GM12878 (cell line): ENCODE measurements around the gene ZNF512. TPM values are rescaled to one million over a fixed set of nuclear protein-coding genes. Genes with fewer than 3 reads are reported as not detected.

Source experiments
- BACH1 ChIP-seq: fragments of 450-650 bp; IDR thresholded peaks from 2 replicates; pipeline ENCODE4 v1.6.1; 2017; ENCODE audit warnings: mild to moderate bottlenecking, borderline replicate concordance
- CBFB ChIP-seq: IDR thresholded peaks from 2 replicates; pipeline ENCODE4 v1.6.1; 2016; ENCODE audit warnings: antibody characterized with exemption, low read depth
- CBX5 ChIP-seq: sonication (generic); IDR thresholded peaks from 2 replicates; pipeline ENCODE4 v1.6.1; 2016; ENCODE audit warnings: low read depth, moderate library complexity, mild to moderate bottlenecking, inconsistent platforms
- CREB1 ChIP-seq: IDR thresholded peaks from 2 replicates; pipeline ENCODE4 v1.6.1; 2012; ENCODE audit warnings: low read depth, mild to moderate bottlenecking, inconsistent platforms
- CREM ChIP-seq: IDR thresholded peaks from 2 replicates; pipeline ENCODE4 v1.6.1; 2014; ENCODE audit warnings: antibody characterized with exemption, low read depth
- E2F8 ChIP-seq: fragments of 450-650 bp; IDR thresholded peaks from 2 replicates; pipeline ENCODE4 v1.6.1; 2018; ENCODE audit warnings: mild to moderate bottlenecking, low read depth, moderate library complexity; ENCODE audit not compliant: partially characterized antibody
- FOXM1 ChIP-seq: IDR thresholded peaks from 2 replicates; pipeline ENCODE4 v1.6.1; 2012; ENCODE audit warnings: low read depth, mild to moderate bottlenecking, inconsistent platforms, low read length, moderate library complexity
- HDGF ChIP-seq: fragments of 450-650 bp; IDR thresholded peaks from 2 replicates; pipeline ENCODE4 v1.6.1; 2016; ENCODE audit warnings: antibody characterized with exemption
- IRF5 ChIP-seq: fragments of 450-650 bp; IDR thresholded peaks from 2 replicates; pipeline ENCODE4 v1.6.1; 2017; ENCODE audit warnings: borderline replicate concordance
- LARP7 ChIP-seq: fragments of 450-650 bp; IDR thresholded peaks from 2 replicates; pipeline ENCODE4 v1.6.1; 2017; ENCODE audit warnings: mild to moderate bottlenecking
- MYC ChIP-seq: IDR thresholded peaks from 2 replicates; pipeline ENCODE4 v1.6.1; 2011; ENCODE audit warnings: mild to moderate bottlenecking, low read length, moderate library complexity, inconsistent platforms; ENCODE audit not compliant: insufficient read depth, insufficient replicate concordance, insufficient read length, severe bottlenecking
- NRF1 ChIP-seq: conservative IDR thresholded peaks from 2 replicates; pipeline ENCODE4 v1.6.1; 2011; ENCODE audit warnings: mild to moderate bottlenecking, low read depth, low read length, improper control_type of control experiment
- RFX5 ChIP-seq: IDR thresholded peaks from 2 replicates; pipeline ENCODE4 v1.6.1; 2011; ENCODE audit warnings: low read depth, low read length, improper control_type of control experiment
- SP1 ChIP-seq: IDR thresholded peaks from one replicate; pipeline ENCODE4 v1.6.1; 2011; ENCODE audit warnings: low read depth, low read length
- ZBTB11 ChIP-seq: fragments of 450-650 bp; formaldehyde crosslinking; IDR thresholded peaks from 2 replicates; pipeline ENCODE4 v1.5.0; 2022; ENCODE audit warnings: mild to moderate bottlenecking, missing genetic modification characterization
- ZNF622 ChIP-seq: fragments of 450-650 bp; IDR thresholded peaks from 2 replicates; pipeline ENCODE4 v1.6.1; 2017; ENCODE audit warnings: mild to moderate bottlenecking, inconsistent platforms
- polyA plus RNA-seq, 11 experiments: library from polyadenylated mRNA; depleted of rRNA in 4 of 11; unstranded in 6 of 11; stranded (reverse) in 5 of 11; fragments of >200 nt; fragmentation: Nextera tagmentation in 4 of 11; fragmentation: Illumina TruSeq in 1 of 11; extraction: Ambion mirVana in 4 of 11; extraction: Trizol in 1 of 11; gene quantifications; 1 replicate in 1 of 11; 2 replicates in 10 of 11; pipeline versions ENCODE4 v1.2.1 to v1.2.3, GENCODE V29; 2011 to 2016; ENCODE audit warnings: inconsistent platforms in 2 of 11, missing spikeins in 2 of 11, low read depth in 1 of 11
- total RNA-seq, 4 experiments: library from RNA; depleted of rRNA in 3 of 4; stranded (reverse); fragments of >200 nt in 3 of 4; fragmentation: Illumina TruSeq in 1 of 4; extraction: Trizol in 1 of 4; gene quantifications; 2 replicates each; pipeline versions ENCODE4 v1.2.1 to v1.2.3, GENCODE V29; 2013 to 2021
- TF ChIP-seq, protein P1 (sequence below): fragments of 450-650 bp; conservative IDR thresholded peaks from 2 replicates; pipeline ENCODE4 v1.6.1; 2017; ENCODE audit warnings: mild to moderate bottlenecking, moderate library complexity
- TF ChIP-seq, protein P2 (sequence below): fragments of 150-350 bp; IDR thresholded peaks from 2 replicates; pipeline ENCODE4 v1.6.1; 2014; ENCODE audit warnings: mild to moderate bottlenecking, low read depth, low read length

ZNF512 gene
- total and polyA plus RNA-seq, 10 of the 15 experiments (the other 5 are each of a cell fraction or from before 2014, with no cell fraction given), result 14.1 to 61.9 (median 31.2) TPM

DNA sequence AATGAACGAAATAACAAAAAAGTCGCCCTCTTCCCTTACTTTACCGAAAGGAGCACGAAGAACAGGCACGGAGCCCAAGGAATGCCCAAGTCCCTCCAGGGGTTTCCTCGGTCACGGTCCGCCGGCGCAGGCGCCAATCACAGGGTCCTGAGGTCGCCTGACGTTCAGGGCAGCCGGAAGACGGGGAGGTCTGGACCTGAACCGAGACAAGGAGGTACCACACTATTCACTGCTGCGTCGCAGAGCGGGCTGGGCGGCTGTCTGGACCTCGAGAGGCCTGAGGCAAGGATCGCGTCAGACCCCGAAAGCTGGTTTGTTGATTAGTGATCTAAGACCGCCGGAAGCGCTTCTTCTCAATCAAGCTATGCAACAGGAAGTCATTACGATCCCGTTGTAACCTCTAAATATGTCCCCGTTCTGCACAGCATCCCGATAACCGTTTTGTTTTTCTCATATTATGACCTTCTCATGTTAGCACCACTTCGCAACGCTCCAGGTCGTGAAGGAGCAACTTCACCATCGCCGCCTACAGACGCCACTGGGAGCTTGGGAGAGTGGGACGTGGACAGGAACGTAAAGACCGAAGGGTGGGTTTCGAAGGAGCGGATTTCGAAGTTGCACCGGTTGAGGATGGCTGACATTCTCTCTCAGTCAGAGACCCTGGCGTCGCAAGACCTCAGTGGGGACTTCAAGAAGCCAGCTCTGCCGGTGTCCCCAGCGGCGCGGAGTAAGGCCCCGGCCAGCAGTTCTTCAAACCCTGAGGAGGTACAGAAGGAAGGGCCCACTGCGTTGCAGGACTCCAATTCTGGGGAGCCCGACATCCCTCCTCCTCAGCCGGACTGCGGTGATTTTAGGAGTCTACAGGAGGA lies 80.7 kb downstream of the ZNF512 start, which contains the start of the genes SLC4A1AP and SUPT7L (continued):
- TF ChIP-seq ZBTB11 (CRISPR knock-in tag) (peak; percentile 98), E2F8 (peak; percentile 98), RFX5 (no peak; the same call in 1 of the 2 replicates), CREM (peak; percentile 85), NRF1 (0 out of 2 replicates have a peak, but pooled peaks have one; percentile 7), ZNF622 (peak; percentile 49; the same call in 1 of the 2 replicates), FOXM1 (0 out of 2 replicates have a peak, but pooled peaks have one; percentile 12), CBFB (peak; percentile 62; the same call in 1 of the 2 replicates), IRF5 (peak; percentile 32; the same call in 1 of the 2 replicates), LARP7 (peak; percentile 85; the same call in 1 of the 2 replicates), SP1 (peak; percentile 69), MYC (no peak), CREB1 (peak; percentile 78), HDGF (no peak), BACH1 (peak; percentile 59), CBX5 (peak; percentile 72; the same call in 1 of the 2 replicates)
- TF ChIP-seq, protein P1, sequence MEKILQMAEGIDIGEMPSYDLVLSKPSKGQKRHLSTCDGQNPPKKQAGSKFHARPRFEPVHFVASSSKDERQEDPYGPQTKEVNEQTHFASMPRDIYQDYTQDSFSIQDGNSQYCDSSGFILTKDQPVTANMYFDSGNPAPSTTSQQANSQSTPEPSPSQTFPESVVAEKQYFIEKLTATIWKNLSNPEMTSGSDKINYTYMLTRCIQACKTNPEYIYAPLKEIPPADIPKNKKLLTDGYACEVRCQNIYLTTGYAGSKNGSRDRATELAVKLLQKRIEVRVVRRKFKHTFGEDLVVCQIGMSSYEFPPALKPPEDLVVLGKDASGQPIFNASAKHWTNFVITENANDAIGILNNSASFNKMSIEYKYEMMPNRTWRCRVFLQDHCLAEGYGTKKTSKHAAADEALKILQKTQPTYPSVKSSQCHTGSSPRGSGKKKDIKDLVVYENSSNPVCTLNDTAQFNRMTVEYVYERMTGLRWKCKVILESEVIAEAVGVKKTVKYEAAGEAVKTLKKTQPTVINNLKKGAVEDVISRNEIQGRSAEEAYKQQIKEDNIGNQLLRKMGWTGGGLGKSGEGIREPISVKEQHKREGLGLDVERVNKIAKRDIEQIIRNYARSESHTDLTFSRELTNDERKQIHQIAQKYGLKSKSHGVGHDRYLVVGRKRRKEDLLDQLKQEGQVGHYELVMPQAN, result no peak; the same call in none of the 2 replicates
- TF ChIP-seq, protein P2, sequence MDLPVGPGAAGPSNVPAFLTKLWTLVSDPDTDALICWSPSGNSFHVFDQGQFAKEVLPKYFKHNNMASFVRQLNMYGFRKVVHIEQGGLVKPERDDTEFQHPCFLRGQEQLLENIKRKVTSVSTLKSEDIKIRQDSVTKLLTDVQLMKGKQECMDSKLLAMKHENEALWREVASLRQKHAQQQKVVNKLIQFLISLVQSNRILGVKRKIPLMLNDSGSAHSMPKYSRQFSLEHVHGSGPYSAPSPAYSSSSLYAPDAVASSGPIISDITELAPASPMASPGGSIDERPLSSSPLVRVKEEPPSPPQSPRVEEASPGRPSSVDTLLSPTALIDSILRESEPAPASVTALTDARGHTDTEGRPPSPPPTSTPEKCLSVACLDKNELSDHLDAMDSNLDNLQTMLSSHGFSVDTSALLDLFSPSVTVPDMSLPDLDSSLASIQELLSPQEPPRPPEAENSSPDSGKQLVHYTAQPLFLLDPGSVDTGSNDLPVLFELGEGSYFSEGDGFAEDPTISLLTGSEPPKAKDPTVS, result peak; percentile 60; the same call in 1 of the 2 replicates
